ENCODE data around the gene GPC6.

GPC6 gene

GRCh38 chr13:94058821-94059360, 832.3 kb downstream of the GPC6 start:
- H3K27me3 ChIP-seq (ENCODE audit: insufficient read depth, low read length, poor library complexity, severe bottlenecking): no peaks in the 10 kb centered on the region
- H3F3A ChIP-seq (ENCODE audit: low read depth): no peaks in the 10 kb centered on the region
- no peaks in the 10 kb centered on the region for H3K9me2 ChIP-seq (replicated peaks; ENCODE audit: low read depth, low read length)
- no peaks in the 10 kb centered on the region for H3K9me3 ChIP-seq (ENCODE audit: insufficient read depth, low read depth, low read length)
- no peaks in the 10 kb centered on the region for H4K20me1 ChIP-seq (ENCODE audit: insufficient read depth, low read length, poor library complexity, severe bottlenecking)
- TF ChIP-seq CTCF (conservative IDR thresholded peaks at IDR 0.05; ENCODE audit: low read length) (no peak), EZH2phosphoT487 (IDR thresholded peaks at IDR 0.05; ENCODE audit: borderline replicate concordance) (no peak)
- peaks cover 6% of the 10 kb centered on the region for H3K4me1 ChIP-seq (ENCODE audit: insufficient read depth, low read length, poor library complexity, severe bottlenecking)
- no peak overlapping the region for H3K4me2 ChIP-seq (ENCODE audit: low read depth, low read length, poor library complexity, severe bottlenecking)
- H3K4me3 ChIP-seq (ENCODE audit: low read length, poor library complexity, severe bottlenecking): no peak overlapping the region
- H3K9ac ChIP-seq (ENCODE audit: low read depth, low read length, poor library complexity, severe bottlenecking): no peak overlapping the region
- H3K79me2 ChIP-seq (ENCODE audit: insufficient read depth, low read length): no peaks in the 10 kb centered on the region
- no peak overlapping the region for H2AFZ ChIP-seq (ENCODE audit: low read length)
- no peaks in the 10 kb centered on the region for H3K36me3 ChIP-seq (ENCODE audit: insufficient read depth, low read length)

DNA sequence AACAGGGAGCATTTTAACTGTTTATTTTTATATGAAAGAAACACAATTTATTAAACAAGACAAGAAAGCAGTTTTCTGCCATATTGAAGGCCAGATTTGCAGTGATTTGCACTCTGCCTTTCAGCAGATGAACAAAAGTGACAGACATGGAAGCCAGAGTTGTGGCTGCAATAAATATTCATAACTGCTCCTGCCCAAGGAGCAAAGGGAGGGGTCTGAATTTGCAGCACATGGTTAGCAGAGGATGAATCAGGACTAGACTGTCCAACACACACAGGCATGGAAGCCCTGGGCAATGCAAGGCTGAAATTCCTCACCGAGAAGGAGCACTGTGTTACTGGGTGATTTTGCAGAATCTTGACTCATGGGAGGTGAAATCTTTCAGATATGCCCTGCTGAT, 834.7 kb downstream of the GPC6 start:
- Histone ChIP-seq H2AFZ (ENCODE audit: low read length) (no peak overlapping the region), H3K36me3 (ENCODE audit: insufficient read depth, low read length) (no peaks in the 10 kb centered on the region), H3K27me3 (ENCODE audit: insufficient read depth, low read length, poor library complexity, severe bottlenecking) (no peaks in the 10 kb centered on the region), H3K4me1 (ENCODE audit: insufficient read depth, low read length, poor library complexity, severe bottlenecking) (no peaks in the 10 kb centered on the region), H3K79me2 (ENCODE audit: insufficient read depth, low read length) (no peaks in the 10 kb centered on the region), H3K9me3 (ENCODE audit: insufficient read depth, low read depth, low read length) (no peaks in the 10 kb centered on the region), H3K9ac (ENCODE audit: low read depth, low read length, poor library complexity, severe bottlenecking) (no peak overlapping the region), H3K4me3 (ENCODE audit: low read length, poor library complexity, severe bottlenecking) (no peak overlapping the region), H3F3A (ENCODE audit: low read depth) (no peaks in the 10 kb centered on the region), H3K4me2 (ENCODE audit: low read depth, low read length, poor library complexity, severe bottlenecking) (no peak overlapping the region), H4K20me1 (ENCODE audit: insufficient read depth, low read length, poor library complexity, severe bottlenecking) (no peaks in the 10 kb centered on the region), H3K9me2 (replicated peaks; ENCODE audit: low read depth, low read length) (no peaks in the 10 kb centered on the region)
- TF ChIP-seq EZH2phosphoT487 (IDR thresholded peaks at IDR 0.05; ENCODE audit: borderline replicate concordance) (no peak), CTCF (conservative IDR thresholded peaks at IDR 0.05; ENCODE audit: low read length) (no peak)

- H3K36me3 ChIP-seq (ENCODE audit: insufficient read depth, low read length): no peaks in the 10 kb centered on the region
- no peaks in the 10 kb centered on the region for H3K27me3 ChIP-seq (ENCODE audit: insufficient read depth, low read length, poor library complexity, severe bottlenecking)
- TF ChIP-seq CTCF (conservative IDR thresholded peaks at IDR 0.05; ENCODE audit: low read length) (no peak), EZH2phosphoT487 (IDR thresholded peaks at IDR 0.05; ENCODE audit: borderline replicate concordance) (no peak)
- no peak overlapping the region for H3K4me3 ChIP-seq (ENCODE audit: low read length, poor library complexity, severe bottlenecking)
- no peaks in the 10 kb centered on the region for H3K9me2 ChIP-seq (replicated peaks; ENCODE audit: low read depth, low read length)
- H2AFZ ChIP-seq (ENCODE audit: low read length): no peak overlapping the region
- H3K9me3 ChIP-seq (ENCODE audit: insufficient read depth, low read depth, low read length): no peaks in the 10 kb centered on the region
- no peak overlapping the region for H3K9ac ChIP-seq (ENCODE audit: low read depth, low read length, poor library complexity, severe bottlenecking)
- H3K79me2 ChIP-seq (ENCODE audit: insufficient read depth, low read length): no peaks in the 10 kb centered on the region
- no peaks in the 10 kb centered on the region for H3F3A ChIP-seq (ENCODE audit: low read depth)
- H3K4me1 ChIP-seq (ENCODE audit: insufficient read depth, low read length, poor library complexity, severe bottlenecking): no peaks in the 10 kb centered on the region
- no peak overlapping the region for H3K4me2 ChIP-seq (ENCODE audit: low read depth, low read length, poor library complexity, severe bottlenecking)
- no peaks in the 10 kb centered on the region for H4K20me1 ChIP-seq (ENCODE audit: insufficient read depth, low read length, poor library complexity, severe bottlenecking)
Observed at GRCh38 chr13:94063096-94063495, 836.5 kb downstream of the GPC6 start.
